NOMO-1 treated with dmso at 0.1 percent for 144 hours (cell line): ENCODE results near the gene ABCB9.
"Not testable (repeated sequence)": the region's sequence is repeated elsewhere in the genome, so short reads cannot be mapped to it uniquely, and the experiment has no call there.

Source experiments
- DNase-seq: peaks from one replicate; lab custom pipeline; 2025; ENCODE audit not compliant: unreplicated experiment; lab: John Stamatoyannopoulos, UW

The ABCB9 gene

GRCh38 chr12:122941351-122941750, 24.9 kb downstream of the ABCB9 start:
- not testable (repeated sequence) for DNase-seq

GRCh38 chr12:122939125-122939524, 27.1 kb downstream of the ABCB9 start:
- no peak for DNase-seq

- DNase-seq, result peak; percentile 2
Observed at GRCh38 chr12:122937622-122938091, 28.6 kb downstream of the ABCB9 start.

- DNase-seq, result no peak
Observed at GRCh38 chr12:122935318-122935717, 30.9 kb downstream of the ABCB9 start.

- no peak for DNase-seq
Observed at GRCh38 chr12:122934722-122935121, 31.5 kb downstream of the ABCB9 start.

- no peak for DNase-seq
Observed at GRCh38 chr12:122932207-122932606, 34.1 kb downstream of the ABCB9 start.

- DNase-seq, result no peak
Observed at GRCh38 chr12:122929812-122930211, 36.5 kb downstream of the ABCB9 start.

- no peak for DNase-seq
Observed at GRCh38 chr12:122929148-122929538, 37.1 kb downstream of the ABCB9 start.

- no peak for DNase-seq
Observed at GRCh38 chr12:122928404-122929147, 37.7 kb downstream of the ABCB9 start.

- DNase-seq, result no peak
Observed at GRCh38 chr12:122927756-122928403, 38.4 kb downstream of the ABCB9 start.

GRCh38 chr12:122921917-122922316, 44.3 kb downstream of the ABCB9 start:
- no peak for DNase-seq

GRCh38 chr12:122920687-122921086, 45.6 kb downstream of the ABCB9 start:
- DNase-seq, result no peak

- no peak for DNase-seq
Observed at GRCh38 chr12:122918827-122919226, 47.4 kb downstream of the ABCB9 start.

- no peak for DNase-seq
Observed at GRCh38 chr12:122917507-122918121, 48.6 kb downstream of the ABCB9 start.

- no peak for DNase-seq
Observed at GRCh38 chr12:122909442-122910288, 56.6 kb downstream of the ABCB9 start.

GRCh38 chr12:122908915-122909314, 57.3 kb downstream of the ABCB9 start:
- no peak for DNase-seq

GRCh38 chr12:122905258-122905657, 61.0 kb downstream of the ABCB9 start:
- DNase-seq, result not testable (repeated sequence)

- no peak for DNase-seq
Observed at GRCh38 chr12:122903693-122904034, 62.6 kb downstream of the ABCB9 start.

- no peak for DNase-seq
Observed at GRCh38 chr12:122902854-122903692, 63.2 kb downstream of the ABCB9 start.

- DNase-seq, result no peak
Observed at GRCh38 chr12:122899887-122900286, 66.4 kb downstream of the ABCB9 start.
